T1000 (cell line): ENCODE measurements around the gene SESTD1.

Experiments used
- DNase-seq: peaks from one replicate; lab custom pipeline; 2025; ENCODE audit warnings: mixed read lengths; lab: John Stamatoyannopoulos, UW

Gene SESTD1

DNA sequence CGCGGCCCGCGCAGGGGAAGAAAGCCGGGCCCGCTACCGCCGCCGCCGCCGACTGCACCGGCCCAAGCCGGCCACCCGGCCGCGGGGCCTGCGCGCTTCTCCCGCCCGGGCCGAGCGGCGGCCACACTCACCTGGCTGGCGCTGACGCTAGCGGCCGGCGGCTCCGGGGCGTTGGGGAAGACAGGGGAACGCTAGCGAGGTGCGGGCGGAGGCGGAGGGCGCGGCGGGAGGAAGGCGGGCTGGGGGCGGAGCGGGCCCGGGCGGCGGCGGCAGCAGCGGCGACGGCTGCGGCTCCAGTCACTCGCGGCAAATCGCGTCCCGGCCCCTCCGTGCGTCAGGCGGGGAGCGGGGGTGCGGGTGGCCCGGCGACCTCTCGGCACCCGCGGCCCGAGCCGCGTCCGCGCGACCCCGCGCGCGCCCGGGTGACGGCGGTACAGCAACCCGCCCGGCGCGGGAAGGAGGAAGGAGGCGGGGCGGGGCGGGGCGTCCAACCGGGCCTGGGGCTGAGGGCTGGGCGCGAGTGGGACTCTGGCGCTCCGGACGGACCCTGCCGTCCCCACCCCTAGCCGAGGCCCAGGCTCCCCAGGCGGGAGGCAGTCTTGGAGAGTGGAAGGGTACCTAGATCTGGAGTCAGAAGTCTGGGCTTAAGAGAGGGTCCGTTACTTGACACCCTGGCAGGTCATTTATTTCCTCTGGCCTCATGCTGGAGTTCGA, at the start of gene SESTD1:
Gene SESTD1, minus strand, starts transcription at position 465 of the 714 bp plus-strand sequence. CDS start 72,991 bp downstream, outside the sequence.
- DNase-seq, result peak; percentile 53

- no peak for DNase-seq
These were observed 48.4 kb upstream of the SESTD1 start for GRCh38 chr2:179313057-179313456.

GRCh38 chr2:179311101-179311500, 46.5 kb upstream of the SESTD1 start:
- DNase-seq, result no peak

DNA sequence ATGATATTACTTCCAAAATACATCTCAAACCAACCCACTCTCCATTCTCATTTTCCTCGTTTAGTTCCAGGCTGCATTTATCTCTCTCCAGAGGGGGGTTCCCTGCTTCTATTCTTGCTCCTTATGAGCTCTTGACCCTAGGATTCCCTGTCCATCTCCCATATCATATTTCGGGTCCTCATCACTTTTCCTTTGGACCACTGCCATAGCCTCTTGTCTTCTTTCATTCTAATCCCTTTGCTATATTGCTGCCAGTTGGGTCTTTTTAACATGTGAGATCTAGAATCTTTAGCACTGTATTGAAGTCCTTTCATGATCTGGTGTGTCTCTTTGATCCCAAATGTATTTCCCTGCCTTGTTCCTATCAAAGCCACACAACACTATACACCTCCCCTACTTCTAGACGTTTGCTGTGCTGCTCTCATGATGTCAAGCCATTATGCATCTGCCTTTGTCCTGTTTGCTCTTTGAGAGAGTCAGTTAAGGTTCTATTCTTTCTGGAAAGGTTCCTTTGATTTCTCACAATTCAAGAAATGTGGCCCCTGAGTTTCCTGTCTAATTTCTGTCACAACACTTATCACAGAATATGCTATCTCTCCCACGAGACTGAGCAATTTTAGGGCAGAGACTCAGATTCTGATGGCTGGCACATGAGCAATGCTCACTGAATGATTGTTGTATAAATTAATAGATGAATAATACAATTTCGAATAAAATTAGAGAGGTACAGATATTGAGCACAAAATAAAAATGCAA, 43.2 kb upstream of the SESTD1 start:
- DNase-seq, result no peak

DNA sequence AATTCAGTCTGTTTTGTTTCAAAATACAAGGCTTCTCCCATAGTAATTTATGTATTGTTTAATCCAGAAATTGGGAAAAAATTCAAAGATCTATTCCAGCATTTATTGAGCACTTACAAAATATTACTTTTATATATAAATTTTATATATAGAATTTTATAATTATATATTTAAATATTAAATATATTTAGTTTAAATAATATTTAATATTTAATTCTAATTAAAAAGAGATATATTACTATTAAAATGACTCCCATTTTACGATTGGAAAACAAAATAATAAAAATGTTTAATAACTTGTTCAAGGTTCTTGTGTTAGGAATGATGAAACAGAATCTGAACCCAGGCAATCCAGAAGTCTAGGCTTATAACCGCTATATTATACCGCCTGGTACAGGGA, 40.5 kb upstream of the SESTD1 start:
- DNase-seq, result no peak

DNA sequence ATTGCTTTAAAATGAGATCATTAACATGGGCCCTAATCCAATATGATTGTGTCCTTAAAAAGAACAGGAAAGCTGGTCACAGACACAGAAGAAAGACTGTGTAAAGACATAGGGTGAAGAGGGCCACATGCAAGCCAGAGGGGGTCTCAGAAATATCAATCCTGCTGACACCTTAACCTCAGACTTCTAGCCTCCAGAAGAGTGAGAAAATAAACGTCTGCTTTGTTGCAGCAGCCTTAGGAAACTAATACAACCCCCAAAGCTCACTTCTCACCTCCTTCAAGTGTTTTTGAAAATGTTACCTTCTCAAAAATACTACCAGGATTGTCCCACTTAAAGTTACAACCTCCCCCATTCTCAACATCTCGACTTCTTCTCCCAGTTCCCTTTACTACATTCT, 39.8 kb upstream of the SESTD1 start:
- DNase-seq, result no peak

GRCh38 chr2:179302764-179303571, 38.3 kb upstream of the SESTD1 start:
- no peak for DNase-seq

- DNase-seq, result no peak
These were observed 37.5 kb upstream of the SESTD1 start for GRCh38 chr2:179302149-179302548.

- DNase-seq, result no peak
These were observed 34.0 kb upstream of the SESTD1 start for GRCh38 chr2:179298666-179299065.

GRCh38 chr2:179297927-179298326, 33.3 kb upstream of the SESTD1 start:
- DNase-seq, result no peak

- DNase-seq, result no peak
These were observed 25.7 kb upstream of the SESTD1 start for GRCh38 chr2:179290329-179290728.

DNA sequence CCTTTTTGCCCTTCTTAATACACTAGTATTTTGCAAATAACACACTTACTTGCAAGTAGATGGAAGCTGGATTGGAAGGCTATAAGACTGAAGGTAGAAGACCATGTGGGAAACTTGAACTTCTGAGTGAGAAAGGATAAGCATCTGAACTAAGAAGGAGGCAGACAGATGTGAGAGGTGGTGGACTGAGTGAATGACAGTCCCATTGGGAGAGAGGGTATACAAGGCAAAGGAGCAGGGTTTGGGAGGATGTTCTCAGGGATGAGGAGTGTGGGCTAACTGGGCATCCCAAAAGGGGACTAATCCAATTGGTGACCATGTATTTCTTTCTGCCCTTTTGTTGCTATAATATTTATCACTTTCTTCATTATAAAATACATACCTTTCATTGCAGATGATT, 20.4 kb upstream of the SESTD1 start:
- DNase-seq, result no peak

GRCh38 chr2:179277429-179278196, 13.0 kb upstream of the SESTD1 start:
- no peak for DNase-seq

- DNase-seq, result no peak
These were observed 10.8 kb upstream of the SESTD1 start for GRCh38 chr2:179275253-179276012.

GRCh38 chr2:179274749-179275148, 10.1 kb upstream of the SESTD1 start:
- DNase-seq, result no peak

- DNase-seq, result no peak
These were observed 8.9 kb upstream of the SESTD1 start for GRCh38 chr2:179273461-179273962.

GRCh38 chr2:179272406-179273192, 8.0 kb upstream of the SESTD1 start:
- no peak for DNase-seq

- DNase-seq, result no peak
These were observed 6.1 kb upstream of the SESTD1 start for GRCh38 chr2:179270689-179271088.

DNA sequence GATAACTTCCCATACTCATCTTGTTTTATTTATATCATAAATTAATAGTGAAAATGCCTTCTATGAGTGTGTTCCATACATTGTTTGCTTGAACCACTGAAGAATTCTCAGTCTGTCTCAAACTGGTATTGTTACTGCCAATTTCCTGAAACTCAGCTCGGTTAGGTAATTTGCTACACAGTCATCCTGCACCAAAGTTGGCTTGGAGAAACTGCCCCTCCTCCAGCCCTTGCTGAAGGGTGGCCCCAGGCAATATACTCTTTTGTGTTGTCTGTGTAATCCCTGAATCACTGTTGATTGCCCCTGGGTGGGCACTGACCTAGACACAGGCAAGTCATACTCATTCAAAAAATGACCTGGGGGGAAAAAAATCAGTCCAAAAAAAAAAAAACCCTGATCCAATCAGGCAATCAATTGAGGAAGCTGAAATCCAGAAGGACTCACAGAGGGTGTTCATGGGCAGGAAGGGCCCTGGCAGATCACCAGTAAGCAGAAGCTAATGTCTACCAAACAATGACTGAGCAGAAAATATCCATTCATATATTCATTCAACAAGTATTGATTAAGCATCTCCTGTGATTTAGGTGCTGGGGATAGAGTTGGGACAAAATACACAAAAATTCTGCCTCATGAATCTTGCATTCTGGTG, 3.8 kb upstream of the SESTD1 start:
- peak; percentile 67 for DNase-seq

GRCh38 chr2:179266271-179266670, 1.6 kb upstream of the SESTD1 start:
- DNase-seq, result no peak
